ENCODE measurements around the gene LACC1.

LACC1 gene

GRCh38 chr13:43934273-43934672 is 54.6 kb downstream of the LACC1 start:
- Histone ChIP-seq H3K9me2 (replicated peaks; ENCODE audit: insufficient read depth, low read length) (no peaks in the 10 kb centered on the region), H3K27me3 (replicated peaks; ENCODE audit: insufficient read depth, low read length) (no peaks in the 10 kb centered on the region; the same call in none of the 2 replicates), H3K9me3 (replicated peaks; ENCODE audit: insufficient read depth, low read length) (no peaks in the 10 kb centered on the region), H4K20me1 (ENCODE audit: insufficient read depth, low read length) (no peaks in the 10 kb centered on the region), H3K79me2 (ENCODE audit: low read length) (no peaks in the 10 kb centered on the region), H3K4me3 (ENCODE audit: low read length) (no peak overlapping the region), H3K9ac (ENCODE audit: low read length) (no peak overlapping the region), H3F3A (ENCODE audit: insufficient read depth, low read length) (peaks cover 3% of the 10 kb centered on the region; the same call in 1 of the 2 replicates), H3K27ac (ENCODE audit: low read length) (no peak overlapping the region), H2AFZ (ENCODE audit: low read length) (no peak overlapping the region), H3K36me3 (replicated peaks; ENCODE audit: insufficient read depth, low read length) (no peaks in the 10 kb centered on the region), H3K4me1 (ENCODE audit: low read length) (no peaks in the 10 kb centered on the region), H3K4me2 (ENCODE audit: low read depth, low read length) (no peak overlapping the region)
- TF ChIP-seq CTCF (IDR thresholded peaks at IDR 0.05; ENCODE audit: low read length): no peak
- TF ChIP-seq EZH2 (optimal IDR thresholded peaks at IDR 0.05; ENCODE audit: low read depth, low read length): no peak
- no peak for TF ChIP-seq EZH2phosphoT487 (IDR thresholded peaks at IDR 0.05; ENCODE audit: low read length)
- no peak for DNase-seq

- Histone ChIP-seq H3K79me2 (ENCODE audit: low read length) (no peaks in the 10 kb centered on the region), H3K9ac (ENCODE audit: low read length) (no peak overlapping the region), H4K20me1 (ENCODE audit: insufficient read depth, low read length) (no peaks in the 10 kb centered on the region), H3K9me2 (replicated peaks; ENCODE audit: insufficient read depth, low read length) (no peaks in the 10 kb centered on the region), H3K9me3 (replicated peaks; ENCODE audit: insufficient read depth, low read length) (no peaks in the 10 kb centered on the region), H3K4me1 (ENCODE audit: low read length) (no peaks in the 10 kb centered on the region), H3K27ac (ENCODE audit: low read length) (no peak overlapping the region), H3K36me3 (replicated peaks; ENCODE audit: insufficient read depth, low read length) (no peaks in the 10 kb centered on the region), H3K4me2 (ENCODE audit: low read depth, low read length) (no peak overlapping the region), H2AFZ (ENCODE audit: low read length) (no peak overlapping the region), H3K27me3 (replicated peaks; ENCODE audit: insufficient read depth, low read length) (no peaks in the 10 kb centered on the region; the same call in none of the 2 replicates), H3F3A (ENCODE audit: insufficient read depth, low read length) (peaks cover 3% of the 10 kb centered on the region; the same call in 1 of the 2 replicates), H3K4me3 (ENCODE audit: low read length) (no peak overlapping the region)
- DNase-seq: no peak
- no peak for TF ChIP-seq EZH2phosphoT487 (IDR thresholded peaks at IDR 0.05; ENCODE audit: low read length)
- TF ChIP-seq CTCF (IDR thresholded peaks at IDR 0.05; ENCODE audit: low read length): no peak
- TF ChIP-seq EZH2 (optimal IDR thresholded peaks at IDR 0.05; ENCODE audit: low read depth, low read length): no peak
Observed at GRCh38 chr13:43935878-43936277, 56.2 kb downstream of the LACC1 start.

GRCh38 chr13:43936647-43937046 is 56.9 kb downstream of the LACC1 start:
- no peaks in the 10 kb centered on the region for H3K36me3 ChIP-seq (replicated peaks; ENCODE audit: insufficient read depth, low read length)
- H3K9ac ChIP-seq (ENCODE audit: low read length): no peak overlapping the region
- no peak overlapping the region for H2AFZ ChIP-seq (ENCODE audit: low read length)
- no peaks in the 10 kb centered on the region for H3K79me2 ChIP-seq (ENCODE audit: low read length)
- peaks cover 3% of the 10 kb centered on the region; the same call in 1 of the 2 replicates for H3F3A ChIP-seq (ENCODE audit: insufficient read depth, low read length)
- TF ChIP-seq EZH2 (optimal IDR thresholded peaks at IDR 0.05; ENCODE audit: low read depth, low read length): no peak
- no peak for TF ChIP-seq CTCF (IDR thresholded peaks at IDR 0.05; ENCODE audit: low read length)
- TF ChIP-seq EZH2phosphoT487 (IDR thresholded peaks at IDR 0.05; ENCODE audit: low read length): no peak
- no peaks in the 10 kb centered on the region for H3K9me3 ChIP-seq (replicated peaks; ENCODE audit: insufficient read depth, low read length)
- no peak overlapping the region for H3K4me3 ChIP-seq (ENCODE audit: low read length)
- H3K9me2 ChIP-seq (replicated peaks; ENCODE audit: insufficient read depth, low read length): no peaks in the 10 kb centered on the region
- H3K27me3 ChIP-seq (replicated peaks; ENCODE audit: insufficient read depth, low read length): no peaks in the 10 kb centered on the region; the same call in none of the 2 replicates
- H3K27ac ChIP-seq (ENCODE audit: low read length): no peak overlapping the region
- no peak for DNase-seq
- H3K4me1 ChIP-seq (ENCODE audit: low read length): no peaks in the 10 kb centered on the region
- H4K20me1 ChIP-seq (ENCODE audit: insufficient read depth, low read length): no peaks in the 10 kb centered on the region
- no peak overlapping the region for H3K4me2 ChIP-seq (ENCODE audit: low read depth, low read length)

Data from MM.1S (cell line).